ENCODE measurements around the gene ATG4C. TPM values are rescaled to one million over a fixed set of nuclear protein-coding genes. Genes with fewer than 3 reads are reported as not detected.

Gene ATG4C
- total and polyA plus RNA-seq, 2 of the 4 experiments (the other 2 are of a cell fraction): 4.7 to 7.2 TPM

DNA sequence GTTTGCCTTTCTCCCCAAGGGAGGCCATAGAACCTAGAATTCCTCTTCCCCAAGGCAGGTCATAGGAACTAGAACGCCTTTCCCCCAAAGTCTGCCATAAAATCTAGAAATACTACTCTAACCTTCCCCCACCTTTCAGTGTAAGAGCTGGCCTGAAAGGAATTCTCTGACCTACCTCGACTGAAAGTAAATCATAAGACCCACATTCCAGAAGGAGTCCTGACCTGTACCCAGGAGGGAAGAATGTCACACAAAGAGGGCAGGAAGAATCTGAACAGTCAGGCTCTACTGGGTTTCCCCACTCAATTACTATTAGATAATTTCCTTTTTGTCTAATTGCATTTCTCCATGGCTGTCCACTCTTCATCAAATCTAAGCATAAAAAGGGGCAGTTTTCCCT, 5.7 kb upstream of the ATG4C start:
- CTCF ChIA-PET: no interaction called here
- WGBS, 2 experiments (ENCODE audit: extremely low coverage in 2 of 2, insufficient read length in 1 of 2): no CpG with 5 or more reads among the region's 2 CpGs
- in situ Hi-C loops (cut with MboI; ENCODE audit: low sequenced_read_pairs): no loop called here

More for the DNA sequence above, 5.7 kb upstream of the ATG4C start:
- Histone ChIP-seq H3K36me3 (ENCODE audit: control insufficient read depth, insufficient read depth, low read length) (no peaks in the 10 kb centered on the region), H3K4ac (ENCODE audit: low read depth, low read length) (no peak overlapping the region), H2BK15ac (ENCODE audit: low read depth, low read length) (no peak overlapping the region), H3K18ac (ENCODE audit: low read depth, low read length) (no peak overlapping the region), H3K23ac (ENCODE audit: low read depth, low read length) (no peak overlapping the region), H3K4me2 (ENCODE audit: low read depth, low read length) (no peak overlapping the region), H4K5ac (ENCODE audit: low read depth, low read length) (no peak overlapping the region), H3K9me1 (ENCODE audit: insufficient read depth, low read length) (no peaks in the 10 kb centered on the region), H3K9me3 (ENCODE audit: control insufficient read depth, insufficient read depth, low read length) (no peaks in the 10 kb centered on the region), H2BK20ac (ENCODE audit: low read depth, low read length) (no peak overlapping the region), H2AFZ (replicated peaks; ENCODE audit: low read length, poor library complexity) (no peak overlapping the region), H2AK9ac (replicated peaks; ENCODE audit: low read depth, low read length, poor library complexity) (no peak overlapping the region), H2BK120ac (ENCODE audit: low read depth, low read length) (no peak overlapping the region), H3K9ac (ENCODE audit: low read depth, low read length) (no peak overlapping the region), H3K56ac (ENCODE audit: extremely low read depth, insufficient read depth, low read length) (no peak overlapping the region), H3K27me3 (ENCODE audit: control insufficient read depth, insufficient read depth, low read length) (peaks cover 5% of the 10 kb centered on the region), H3K14ac (replicated peaks; ENCODE audit: low read depth, low read length) (no peak overlapping the region), H4K8ac (ENCODE audit: low read depth in 2 of 2, low read length in 2 of 2) (no peak overlapping the region), H3K4me3 (ENCODE audit: insufficient read depth, low read depth, low read length) (no peak overlapping the region), H4K91ac (ENCODE audit: insufficient read depth, low read depth, low read length) (no peak overlapping the region), H2BK5ac (ENCODE audit: low read depth, low read length, poor library complexity, severe bottlenecking) (no peak overlapping the region), H3K27ac (ENCODE audit: insufficient read depth, low read length) (no peak overlapping the region), H2AK5ac (ENCODE audit: low read depth, low read length) (no peak overlapping the region), H3K4me1 (ENCODE audit: control insufficient read depth, insufficient read depth, low read length) (no peaks in the 10 kb centered on the region), H3K79me1 (ENCODE audit: low read depth in 1 of 2, low read length in 2 of 2) (no peaks in the 10 kb centered on the region), H4K20me1 (ENCODE audit: insufficient read depth, low read length) (no peaks in the 10 kb centered on the region)
- POLR2A ChIA-PET (ENCODE audit: unreplicated experiment): no interaction called here
- DNase-seq (no peak), ATAC-seq (ENCODE audit: low read depth) (no peak)
- dilution Hi-C loops (cut with HindIII; ENCODE audit: low sequenced_read_pairs, unreplicated experiment) (no loop called here), intact Hi-C loops (cut with micrococcal nuclease) (no loop called here)
- no TSS peak for BruUV-seq (replicated peaks)
- TF ChIP-seq RFX5 (IDR thresholded peaks at IDR 0.05; ENCODE audit: low read depth, low read length) (no peak), FOS (IDR thresholded peaks at IDR 0.05; ENCODE audit: low read depth, low read length) (no peak), RCOR1 (IDR thresholded peaks at IDR 0.05; ENCODE audit: insufficient replicate concordance, low read length) (no peak), MXI1 (IDR thresholded peaks at IDR 0.05; ENCODE audit: borderline replicate concordance, low read depth, low read length) (no peak), RAD21 (IDR thresholded peaks at IDR 0.05; ENCODE audit: low read length) (no peak), MAZ (IDR thresholded peaks at IDR 0.05; ENCODE audit: borderline replicate concordance, low read depth, low read length) (no peak), SMC3 (IDR thresholded peaks at IDR 0.05; ENCODE audit: low read depth, low read length) (no peak), POLR2A (IDR thresholded peaks at IDR 0.05; ENCODE audit: low read depth, low read length) (no peak), MAFK (IDR thresholded peaks at IDR 0.05; ENCODE audit: low read depth, low read length) (no peak), CHD1 (IDR thresholded peaks at IDR 0.05; ENCODE audit: low read depth, low read length) (no peak), CEBPB (IDR thresholded peaks at IDR 0.05; ENCODE audit: low read depth, low read length) (no peak), BHLHE40 (IDR thresholded peaks at IDR 0.05; ENCODE audit: low read depth, low read length) (no peak), NFE2L2 (IDR thresholded peaks at IDR 0.05; ENCODE audit: low read depth, low read length) (no peak)
- TF ChIP-seq, protein P1, sequence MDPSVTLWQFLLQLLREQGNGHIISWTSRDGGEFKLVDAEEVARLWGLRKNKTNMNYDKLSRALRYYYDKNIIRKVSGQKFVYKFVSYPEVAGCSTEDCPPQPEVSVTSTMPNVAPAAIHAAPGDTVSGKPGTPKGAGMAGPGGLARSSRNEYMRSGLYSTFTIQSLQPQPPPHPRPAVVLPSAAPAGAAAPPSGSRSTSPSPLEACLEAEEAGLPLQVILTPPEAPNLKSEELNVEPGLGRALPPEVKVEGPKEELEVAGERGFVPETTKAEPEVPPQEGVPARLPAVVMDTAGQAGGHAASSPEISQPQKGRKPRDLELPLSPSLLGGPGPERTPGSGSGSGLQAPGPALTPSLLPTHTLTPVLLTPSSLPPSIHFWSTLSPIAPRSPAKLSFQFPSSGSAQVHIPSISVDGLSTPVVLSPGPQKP (IDR thresholded peaks at IDR 0.05; ENCODE audit: borderline replicate concordance, low read depth, low read length): no peak
- TF ChIP-seq, protein P2, sequence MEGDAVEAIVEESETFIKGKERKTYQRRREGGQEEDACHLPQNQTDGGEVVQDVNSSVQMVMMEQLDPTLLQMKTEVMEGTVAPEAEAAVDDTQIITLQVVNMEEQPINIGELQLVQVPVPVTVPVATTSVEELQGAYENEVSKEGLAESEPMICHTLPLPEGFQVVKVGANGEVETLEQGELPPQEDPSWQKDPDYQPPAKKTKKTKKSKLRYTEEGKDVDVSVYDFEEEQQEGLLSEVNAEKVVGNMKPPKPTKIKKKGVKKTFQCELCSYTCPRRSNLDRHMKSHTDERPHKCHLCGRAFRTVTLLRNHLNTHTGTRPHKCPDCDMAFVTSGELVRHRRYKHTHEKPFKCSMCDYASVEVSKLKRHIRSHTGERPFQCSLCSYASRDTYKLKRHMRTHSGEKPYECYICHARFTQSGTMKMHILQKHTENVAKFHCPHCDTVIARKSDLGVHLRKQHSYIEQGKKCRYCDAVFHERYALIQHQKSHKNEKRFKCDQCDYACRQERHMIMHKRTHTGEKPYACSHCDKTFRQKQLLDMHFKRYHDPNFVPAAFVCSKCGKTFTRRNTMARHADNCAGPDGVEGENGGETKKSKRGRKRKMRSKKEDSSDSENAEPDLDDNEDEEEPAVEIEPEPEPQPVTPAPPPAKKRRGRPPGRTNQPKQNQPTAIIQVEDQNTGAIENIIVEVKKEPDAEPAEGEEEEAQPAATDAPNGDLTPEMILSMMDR (conservative IDR thresholded peaks at IDR 0.05; ENCODE audit: low read depth, low read length): no peak
- TF ChIP-seq, protein P3, sequence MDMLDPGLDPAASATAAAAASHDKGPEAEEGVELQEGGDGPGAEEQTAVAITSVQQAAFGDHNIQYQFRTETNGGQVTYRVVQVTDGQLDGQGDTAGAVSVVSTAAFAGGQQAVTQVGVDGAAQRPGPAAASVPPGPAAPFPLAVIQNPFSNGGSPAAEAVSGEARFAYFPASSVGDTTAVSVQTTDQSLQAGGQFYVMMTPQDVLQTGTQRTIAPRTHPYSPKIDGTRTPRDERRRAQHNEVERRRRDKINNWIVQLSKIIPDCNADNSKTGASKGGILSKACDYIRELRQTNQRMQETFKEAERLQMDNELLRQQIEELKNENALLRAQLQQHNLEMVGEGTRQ (IDR thresholded peaks at IDR 0.05; ENCODE audit: low read depth, low read length): no peak

Measured in IMR-90 (cell line).